HEK293 (cell line): ENCODE data around the gene CCNI2.
A peak's percentile ranks its signal among the peaks of the same experiment; 100 is the strongest.

Experiments used
- EGR2 ChIP-seq: fragments of 450-650 bp; formaldehyde crosslinking; IDR thresholded peaks from 2 replicates; pipeline ENCODE4 v1.5.1; 2016; ENCODE audit warnings: low read depth, missing biosample characterization, missing genetic modification characterization
- GLIS2 ChIP-seq: fragments of 450-650 bp; formaldehyde crosslinking; IDR thresholded peaks from 2 replicates; pipeline ENCODE4 v1.5.1; 2016; ENCODE audit warnings: missing biosample characterization, missing genetic modification characterization
- ZBTB1 ChIP-seq: fragments of 450-650 bp; formaldehyde crosslinking; IDR thresholded peaks from 2 replicates; pipeline ENCODE4 v1.5.1; 2016; ENCODE audit warnings: missing biosample characterization, missing genetic modification characterization
- ZBTB21 ChIP-seq: fragments of 450-650 bp; formaldehyde crosslinking; IDR thresholded peaks from 2 replicates; pipeline ENCODE4 v1.5.1; 2017; ENCODE audit warnings: missing biosample characterization, missing genetic modification characterization
- ZNF184 ChIP-seq: fragments of 450-650 bp; IDR thresholded peaks from 2 replicates; pipeline ENCODE4 v1.5.1; 2018; ENCODE audit warnings: missing biosample characterization, mild to moderate bottlenecking, missing genetic modification characterization
- ZNF2 ChIP-seq: fragments of 450-650 bp; formaldehyde crosslinking; IDR thresholded peaks from 2 replicates; pipeline ENCODE4 v1.5.1; 2016; ENCODE audit warnings: missing biosample characterization, missing genetic modification characterization
- ZNF274 ChIP-seq, 2 experiments: fragments of 200-500 bp in 1 of 2; fragments of 450-650 bp in 1 of 2; sonication (Bioruptor generic) in 1 of 2; formaldehyde crosslinking in 1 of 2; IDR thresholded peaks; 2 replicates each; pipeline versions ENCODE4 v1.5.1 to v1.6.1; 2014 to 2016; ENCODE audit warnings: borderline replicate concordance in 1 of 2, inconsistent platforms in 1 of 2, low read length in 1 of 2, missing biosample characterization in 1 of 2, missing genetic modification characterization in 1 of 2
- ZNF302 ChIP-seq: fragments of 450-650 bp; formaldehyde crosslinking; IDR thresholded peaks from 2 replicates; pipeline ENCODE4 v1.5.1; 2016; ENCODE audit warnings: missing biosample characterization, missing genetic modification characterization, low read depth
- ZNF341 ChIP-seq: fragments of 450-650 bp; formaldehyde crosslinking; IDR thresholded peaks from 2 replicates; pipeline ENCODE4; 2016; ENCODE audit warnings: low read depth, missing biosample characterization, missing genetic modification characterization
- ZNF366 ChIP-seq: fragments of 450-650 bp; formaldehyde crosslinking; conservative IDR thresholded peaks from 2 replicates; pipeline ENCODE4 v1.5.1; 2016; ENCODE audit warnings: missing biosample characterization, missing genetic modification characterization
- ZNF391 ChIP-seq: fragments of 450-650 bp; formaldehyde crosslinking; IDR thresholded peaks from 2 replicates; pipeline ENCODE4 v1.5.1; 2016; ENCODE audit warnings: low read depth, missing biosample characterization, missing genetic modification characterization, borderline replicate concordance
- ZNF560 ChIP-seq: fragments of 450-650 bp; formaldehyde crosslinking; IDR thresholded peaks from 2 replicates; pipeline ENCODE4 v1.5.1; 2017; ENCODE audit warnings: missing biosample characterization, missing genetic modification characterization, borderline replicate concordance
- ZNF585B ChIP-seq: fragments of 450-650 bp; formaldehyde crosslinking; IDR thresholded peaks from 2 replicates; pipeline ENCODE4 v1.5.1; 2016; ENCODE audit warnings: missing biosample characterization, missing genetic modification characterization
- ZNF629 ChIP-seq: fragments of 450-650 bp; formaldehyde crosslinking; IDR thresholded peaks from 2 replicates; pipeline ENCODE4 v1.5.1; 2017; ENCODE audit warnings: missing biosample characterization, missing genetic modification characterization
- ZNF707 ChIP-seq: fragments of 450-650 bp; formaldehyde crosslinking; IDR thresholded peaks from 2 replicates; pipeline ENCODE4 v1.5.1; 2016; ENCODE audit warnings: missing biosample characterization, missing genetic modification characterization
- TF ChIP-seq, protein P1 (sequence below): fragments of 450-650 bp; formaldehyde crosslinking; IDR thresholded peaks from 2 replicates; pipeline ENCODE4 v1.5.1; 2017; ENCODE audit warnings: missing biosample characterization, missing genetic modification characterization
- TF ChIP-seq, protein P2 (sequence below): fragments of 450-650 bp; formaldehyde crosslinking; IDR thresholded peaks from 2 replicates; pipeline ENCODE4 v1.5.1; 2016; ENCODE audit warnings: missing biosample characterization, missing genetic modification characterization, borderline replicate concordance
- TF ChIP-seq, protein P3 (sequence below): fragments of 450-650 bp; formaldehyde crosslinking; IDR thresholded peaks from 2 replicates; pipeline ENCODE4 v1.5.1; 2016; ENCODE audit warnings: missing biosample characterization, missing genetic modification characterization
- TF ChIP-seq, protein P4 (sequence below): fragments of 450-650 bp; formaldehyde crosslinking; IDR thresholded peaks from 2 replicates; pipeline ENCODE4 v1.5.1; 2016; ENCODE audit warnings: missing biosample characterization, missing genetic modification characterization
- TF ChIP-seq, protein P5 (sequence below): fragments of 450-650 bp; formaldehyde crosslinking; IDR thresholded peaks from 2 replicates; pipeline ENCODE4 v1.5.1; 2016; ENCODE audit warnings: missing biosample characterization, missing genetic modification characterization
- TF ChIP-seq, protein P6 (sequence below): fragments of 450-650 bp; formaldehyde crosslinking; IDR thresholded peaks from 2 replicates; pipeline ENCODE4 v1.5.1; 2017; ENCODE audit warnings: missing biosample characterization, mild to moderate bottlenecking, missing genetic modification characterization, moderate library complexity
- TF ChIP-seq, protein P7 (sequence below): fragments of 450-650 bp; formaldehyde crosslinking; IDR thresholded peaks from 2 replicates; pipeline ENCODE4 v1.5.1; 2016; ENCODE audit warnings: missing biosample characterization, missing genetic modification characterization, borderline replicate concordance

The CCNI2 gene

DNA sequence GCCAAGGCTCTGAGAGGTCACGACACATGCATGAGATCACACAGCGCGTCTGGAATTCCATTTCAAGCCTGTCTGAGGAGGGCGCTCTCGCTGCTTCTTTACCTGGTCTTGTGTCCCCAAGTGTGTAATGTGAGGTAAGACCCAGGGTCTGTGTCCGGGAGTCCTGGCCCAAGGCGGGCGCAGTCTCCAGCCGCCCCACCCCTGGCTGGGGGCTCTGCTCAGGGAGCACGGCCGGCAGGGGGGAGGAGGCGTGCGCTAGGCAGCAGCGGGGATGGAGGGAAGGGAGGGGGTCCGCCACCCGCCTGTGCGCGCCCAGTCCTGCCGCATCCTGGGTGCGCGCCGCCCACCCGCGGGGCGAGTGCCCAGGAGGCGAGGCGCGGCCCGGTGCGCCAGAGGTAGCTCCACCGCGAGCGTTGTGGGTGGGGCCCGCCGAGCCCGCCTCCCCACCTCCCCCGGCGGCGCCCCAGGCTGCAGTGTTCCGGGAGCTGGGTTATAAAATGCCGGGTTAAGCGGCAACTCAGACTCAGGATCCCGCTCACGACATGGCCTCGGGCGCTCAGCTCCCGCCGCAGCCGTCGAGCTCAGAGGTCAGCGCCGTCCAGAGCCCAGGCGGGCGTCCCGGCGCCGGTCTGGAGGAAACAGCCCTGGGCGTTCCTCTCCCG is at the start of gene CCNI2 (continued):
- TF ChIP-seq, protein P1, sequence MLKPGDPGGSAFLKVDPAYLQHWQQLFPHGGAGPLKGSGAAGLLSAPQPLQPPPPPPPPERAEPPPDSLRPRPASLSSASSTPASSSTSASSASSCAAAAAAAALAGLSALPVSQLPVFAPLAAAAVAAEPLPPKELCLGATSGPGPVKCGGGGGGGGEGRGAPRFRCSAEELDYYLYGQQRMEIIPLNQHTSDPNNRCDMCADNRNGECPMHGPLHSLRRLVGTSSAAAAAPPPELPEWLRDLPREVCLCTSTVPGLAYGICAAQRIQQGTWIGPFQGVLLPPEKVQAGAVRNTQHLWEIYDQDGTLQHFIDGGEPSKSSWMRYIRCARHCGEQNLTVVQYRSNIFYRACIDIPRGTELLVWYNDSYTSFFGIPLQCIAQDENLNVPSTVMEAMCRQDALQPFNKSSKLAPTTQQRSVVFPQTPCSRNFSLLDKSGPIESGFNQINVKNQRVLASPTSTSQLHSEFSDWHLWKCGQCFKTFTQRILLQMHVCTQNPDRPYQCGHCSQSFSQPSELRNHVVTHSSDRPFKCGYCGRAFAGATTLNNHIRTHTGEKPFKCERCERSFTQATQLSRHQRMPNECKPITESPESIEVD: no peak
- no peak for TF ChIP-seq ZNF2 (tag by site-specific recombination)
- peak; percentile 72 for TF ChIP-seq ZNF341 (tag by site-specific recombination)
- TF ChIP-seq ZNF391 (tag by site-specific recombination): no peak
- TF ChIP-seq, protein P2, sequence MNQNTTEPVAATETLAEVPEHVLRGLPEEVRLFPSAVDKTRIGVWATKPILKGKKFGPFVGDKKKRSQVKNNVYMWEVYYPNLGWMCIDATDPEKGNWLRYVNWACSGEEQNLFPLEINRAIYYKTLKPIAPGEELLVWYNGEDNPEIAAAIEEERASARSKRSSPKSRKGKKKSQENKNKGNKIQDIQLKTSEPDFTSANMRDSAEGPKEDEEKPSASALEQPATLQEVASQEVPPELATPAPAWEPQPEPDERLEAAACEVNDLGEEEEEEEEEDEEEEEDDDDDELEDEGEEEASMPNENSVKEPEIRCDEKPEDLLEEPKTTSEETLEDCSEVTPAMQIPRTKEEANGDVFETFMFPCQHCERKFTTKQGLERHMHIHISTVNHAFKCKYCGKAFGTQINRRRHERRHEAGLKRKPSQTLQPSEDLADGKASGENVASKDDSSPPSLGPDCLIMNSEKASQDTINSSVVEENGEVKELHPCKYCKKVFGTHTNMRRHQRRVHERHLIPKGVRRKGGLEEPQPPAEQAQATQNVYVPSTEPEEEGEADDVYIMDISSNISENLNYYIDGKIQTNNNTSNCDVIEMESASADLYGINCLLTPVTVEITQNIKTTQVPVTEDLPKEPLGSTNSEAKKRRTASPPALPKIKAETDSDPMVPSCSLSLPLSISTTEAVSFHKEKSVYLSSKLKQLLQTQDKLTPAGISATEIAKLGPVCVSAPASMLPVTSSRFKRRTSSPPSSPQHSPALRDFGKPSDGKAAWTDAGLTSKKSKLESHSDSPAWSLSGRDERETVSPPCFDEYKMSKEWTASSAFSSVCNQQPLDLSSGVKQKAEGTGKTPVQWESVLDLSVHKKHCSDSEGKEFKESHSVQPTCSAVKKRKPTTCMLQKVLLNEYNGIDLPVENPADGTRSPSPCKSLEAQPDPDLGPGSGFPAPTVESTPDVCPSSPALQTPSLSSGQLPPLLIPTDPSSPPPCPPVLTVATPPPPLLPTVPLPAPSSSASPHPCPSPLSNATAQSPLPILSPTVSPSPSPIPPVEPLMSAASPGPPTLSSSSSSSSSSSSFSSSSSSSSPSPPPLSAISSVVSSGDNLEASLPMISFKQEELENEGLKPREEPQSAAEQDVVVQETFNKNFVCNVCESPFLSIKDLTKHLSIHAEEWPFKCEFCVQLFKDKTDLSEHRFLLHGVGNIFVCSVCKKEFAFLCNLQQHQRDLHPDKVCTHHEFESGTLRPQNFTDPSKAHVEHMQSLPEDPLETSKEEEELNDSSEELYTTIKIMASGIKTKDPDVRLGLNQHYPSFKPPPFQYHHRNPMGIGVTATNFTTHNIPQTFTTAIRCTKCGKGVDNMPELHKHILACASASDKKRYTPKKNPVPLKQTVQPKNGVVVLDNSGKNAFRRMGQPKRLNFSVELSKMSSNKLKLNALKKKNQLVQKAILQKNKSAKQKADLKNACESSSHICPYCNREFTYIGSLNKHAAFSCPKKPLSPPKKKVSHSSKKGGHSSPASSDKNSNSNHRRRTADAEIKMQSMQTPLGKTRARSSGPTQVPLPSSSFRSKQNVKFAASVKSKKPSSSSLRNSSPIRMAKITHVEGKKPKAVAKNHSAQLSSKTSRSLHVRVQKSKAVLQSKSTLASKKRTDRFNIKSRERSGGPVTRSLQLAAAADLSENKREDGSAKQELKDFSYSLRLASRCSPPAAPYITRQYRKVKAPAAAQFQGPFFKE (tag by site-specific recombination): no peak
- no peak for TF ChIP-seq ZBTB21 (tag by site-specific recombination)
- TF ChIP-seq, protein P3, sequence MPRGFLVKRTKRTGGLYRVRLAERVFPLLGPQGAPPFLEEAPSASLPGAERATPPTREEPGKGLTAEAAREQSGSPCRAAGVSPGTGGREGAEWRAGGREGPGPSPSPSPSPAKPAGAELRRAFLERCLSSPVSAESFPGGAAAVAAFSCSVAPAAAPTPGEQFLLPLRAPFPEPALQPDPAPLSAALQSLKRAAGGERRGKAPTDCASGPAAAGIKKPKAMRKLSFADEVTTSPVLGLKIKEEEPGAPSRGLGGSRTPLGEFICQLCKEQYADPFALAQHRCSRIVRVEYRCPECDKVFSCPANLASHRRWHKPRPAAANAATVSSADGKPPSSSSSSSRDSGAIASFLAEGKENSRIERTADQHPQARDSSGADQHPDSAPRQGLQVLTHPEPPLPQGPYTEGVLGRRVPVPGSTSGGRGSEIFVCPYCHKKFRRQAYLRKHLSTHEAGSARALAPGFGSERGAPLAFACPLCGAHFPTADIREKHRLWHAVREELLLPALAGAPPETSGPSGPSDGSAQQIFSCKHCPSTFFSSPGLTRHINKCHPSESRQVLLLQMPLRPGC (tag by site-specific recombination): no peak
- TF ChIP-seq ZNF585B (tag by site-specific recombination): no peak
- TF ChIP-seq, protein P4, sequence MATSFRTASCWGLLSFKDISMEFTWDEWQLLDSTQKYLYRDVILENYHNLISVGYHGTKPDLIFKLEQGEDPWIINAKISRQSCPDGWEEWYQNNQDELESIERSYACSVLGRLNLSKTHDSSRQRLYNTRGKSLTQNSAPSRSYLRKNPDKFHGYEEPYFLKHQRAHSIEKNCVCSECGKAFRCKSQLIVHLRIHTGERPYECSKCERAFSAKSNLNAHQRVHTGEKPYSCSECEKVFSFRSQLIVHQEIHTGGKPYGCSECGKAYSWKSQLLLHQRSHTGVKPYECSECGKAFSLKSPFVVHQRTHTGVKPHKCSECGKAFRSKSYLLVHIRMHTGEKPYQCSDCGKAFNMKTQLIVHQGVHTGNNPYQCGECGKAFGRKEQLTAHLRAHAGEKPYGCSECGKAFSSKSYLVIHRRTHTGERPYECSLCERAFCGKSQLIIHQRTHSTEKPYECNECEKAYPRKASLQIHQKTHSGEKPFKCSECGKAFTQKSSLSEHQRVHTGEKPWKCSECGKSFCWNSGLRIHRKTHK: no peak
- TF ChIP-seq GLIS2 (tag by site-specific recombination): peak; percentile 84
- TF ChIP-seq ZNF707: no peak
- no peak for TF ChIP-seq ZNF274 (IDR thresholded peaks at IDR 0.05; ENCODE audit: low read length)
- no peak for TF ChIP-seq ZNF274 (tag by site-specific recombination; IDR thresholded peaks at IDR 0.05; ENCODE audit: borderline replicate concordance)
- TF ChIP-seq ZNF629 (tag by site-specific recombination): no peak
- TF ChIP-seq, protein P5, sequence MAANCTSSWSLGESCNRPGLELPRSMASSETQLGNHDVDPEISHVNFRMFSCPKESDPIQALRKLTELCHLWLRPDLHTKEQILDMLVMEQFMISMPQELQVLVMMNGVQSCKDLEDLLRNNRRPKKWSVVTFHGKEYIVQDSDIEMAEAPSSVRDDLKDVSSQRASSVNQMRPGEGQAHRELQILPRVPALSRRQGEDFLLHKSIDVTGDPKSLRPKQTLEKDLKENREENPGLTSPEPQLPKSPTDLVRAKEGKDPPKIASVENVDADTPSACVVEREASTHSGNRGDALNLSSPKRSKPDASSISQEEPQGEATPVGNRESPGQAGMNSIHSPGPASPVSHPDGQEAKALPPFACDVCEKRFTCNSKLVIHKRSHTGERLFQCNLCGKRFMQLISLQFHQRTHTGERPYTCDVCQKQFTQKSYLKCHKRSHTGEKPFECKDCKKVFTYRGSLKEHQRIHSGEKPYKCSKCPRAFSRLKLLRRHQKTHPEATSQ: no peak
- TF ChIP-seq ZNF560 (tag by site-specific recombination): no peak
- TF ChIP-seq, protein P6, sequence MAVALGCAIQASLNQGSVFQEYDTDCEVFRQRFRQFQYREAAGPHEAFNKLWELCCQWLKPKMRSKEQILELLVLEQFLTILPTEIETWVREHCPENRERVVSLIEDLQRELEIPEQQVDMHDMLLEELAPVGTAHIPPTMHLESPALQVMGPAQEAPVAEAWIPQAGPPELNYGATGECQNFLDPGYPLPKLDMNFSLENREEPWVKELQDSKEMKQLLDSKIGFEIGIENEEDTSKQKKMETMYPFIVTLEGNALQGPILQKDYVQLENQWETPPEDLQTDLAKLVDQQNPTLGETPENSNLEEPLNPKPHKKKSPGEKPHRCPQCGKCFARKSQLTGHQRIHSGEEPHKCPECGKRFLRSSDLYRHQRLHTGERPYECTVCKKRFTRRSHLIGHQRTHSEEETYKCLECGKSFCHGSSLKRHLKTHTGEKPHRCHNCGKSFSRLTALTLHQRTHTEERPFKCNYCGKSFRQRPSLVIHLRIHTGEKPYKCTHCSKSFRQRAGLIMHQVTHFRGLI (tag by site-specific recombination): no peak
- TF ChIP-seq, protein P7, sequence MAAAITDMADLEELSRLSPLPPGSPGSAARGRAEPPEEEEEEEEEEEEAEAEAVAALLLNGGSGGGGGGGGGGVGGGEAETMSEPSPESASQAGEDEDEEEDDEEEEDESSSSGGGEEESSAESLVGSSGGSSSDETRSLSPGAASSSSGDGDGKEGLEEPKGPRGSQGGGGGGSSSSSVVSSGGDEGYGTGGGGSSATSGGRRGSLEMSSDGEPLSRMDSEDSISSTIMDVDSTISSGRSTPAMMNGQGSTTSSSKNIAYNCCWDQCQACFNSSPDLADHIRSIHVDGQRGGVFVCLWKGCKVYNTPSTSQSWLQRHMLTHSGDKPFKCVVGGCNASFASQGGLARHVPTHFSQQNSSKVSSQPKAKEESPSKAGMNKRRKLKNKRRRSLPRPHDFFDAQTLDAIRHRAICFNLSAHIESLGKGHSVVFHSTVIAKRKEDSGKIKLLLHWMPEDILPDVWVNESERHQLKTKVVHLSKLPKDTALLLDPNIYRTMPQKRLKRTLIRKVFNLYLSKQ (tag by site-specific recombination): no peak
- 0 out of 2 replicates have a peak, but pooled peaks have one; percentile 13 for TF ChIP-seq EGR2 (tag by site-specific recombination)
- TF ChIP-seq ZBTB1 (tag by site-specific recombination): no peak
- no peak for TF ChIP-seq ZNF366 (tag by site-specific recombination)
- TF ChIP-seq ZNF302: no peak
- no peak for TF ChIP-seq ZNF184 (tag by site-specific recombination)
